Prostate gland (tissue), 2 donors: ENCODE results near the gene CMPK1. TPM values are rescaled to one million over a fixed set of nuclear protein-coding genes. Genes with fewer than 3 reads are reported as not detected.

Source experiments
- DNase-seq: peaks from one replicate; pipeline ENCODE4 v3.0.0-alpha.2; 2019; ENCODE audit warnings: low spot score
- H3K27ac ChIP-seq, 2 donors: fragments of 200-600 bp; sonication (generic); 2 replicates each; pipeline ENCODE4 v1.5.1; 2017 to 2019
- H3K27me3 ChIP-seq: fragments of 200-600 bp; sonication (generic); replicated peaks from 2 replicates; pipeline ENCODE4 v1.5.1; 2019; ENCODE audit not compliant: insufficient read depth
- H3K36me3 ChIP-seq, 2 donors: fragments of 200-600 bp; sonication (generic); 1 replicate in 1 of 2; 2 replicates in 1 of 2; pipeline versions ENCODE4 v1.5.1 to v1.8.1; 2017 to 2019
- H3K4me1 ChIP-seq: fragments of 200-600 bp; sonication (generic); replicated peaks from 2 replicates; pipeline ENCODE4 v1.5.1; 2019
- H3K4me3 ChIP-seq, 2 donors: fragments of 200-600 bp; sonication (generic); 2 replicates each; pipeline ENCODE4 v1.5.1; 2017 to 2019
- H3K9me3 ChIP-seq: fragments of 200-600 bp; sonication (generic); 2 replicates; pipeline ENCODE4 v1.5.1; 2017
- CTCF ChIP-seq, 4 experiments: fragments of 200-600 bp in 2 of 4; fragments of 450-650 bp in 2 of 4; sonication (generic) in 2 of 4; IDR thresholded peaks; 1 replicate in 3 of 4; 2 replicates in 1 of 4; pipeline ENCODE4 v1.5.1; 2016 to 2019; ENCODE audit warnings: antibody characterized with exemption in 4 of 4, mild to moderate bottlenecking in 2 of 4, moderate library complexity in 2 of 4
- POLR2A ChIP-seq: fragments of 450-650 bp; IDR thresholded peaks from one replicate; pipeline ENCODE4 v1.6.1; 2016; ENCODE audit warnings: antibody characterized with exemption, mild to moderate bottlenecking
- POLR2AphosphoS5 ChIP-seq: sonication (generic); formaldehyde crosslinking; IDR thresholded peaks from one replicate; pipeline ENCODE4 v1.6.1; 2017; ENCODE audit warnings: antibody characterized with exemption
- WGBS: methylation state at CpG from one replicate; pipeline ENCODE4 v1.1.5; 2018; 5-methylcytosine and 5-hydroxymethylcytosine counted together
- intact Hi-C: fragments of 100-400 bp; cut with DNase I; formaldehyde crosslinking; loops from one replicate; pipeline ENCODE4 v1.14.2; 2022
- total RNA-seq, 2 donors: library from RNA; depleted of rRNA; stranded (reverse); fragments of >200 nt; gene quantifications; one replicate each; pipeline ENCODE4 v1.1.0, GENCODE V29; 2016

The CMPK1 gene
- total RNA-seq, 2 donors from 2014 or later, result 54.9 to 152 TPM

GRCh38 chr1:47361380-47361779, 27.8 kb downstream of the CMPK1 start:
- 83% methylated on average over 3 of the region's 3 CpGs for WGBS
- Histone ChIP-seq H3K4me1 (no peaks in the 10 kb centered on the region), H3K27ac (no peak overlapping the region), H3K27me3 (no peaks in the 10 kb centered on the region), H3K36me3 (no peaks in the 10 kb centered on the region), H3K9me3 (no peaks in the 10 kb centered on the region), H3K4me3 (no peak overlapping the region)
- no peak for TF ChIP-seq POLR2A
- TF ChIP-seq POLR2AphosphoS5, result no peak
- no peak for TF ChIP-seq CTCF (IDR thresholded peaks at IDR 0.05)
- intact Hi-C loops, result no loop called here
- DNase-seq, result no peak

GRCh38 chr1:47362828-47363227, 29.2 kb downstream of the CMPK1 start:
- no peaks in the 10 kb centered on the region for H3K4me1 ChIP-seq
- intact Hi-C loops, result no loop called here
- H3K27ac ChIP-seq, result no peak overlapping the region
- 100% methylated on average over 1 of the region's 1 CpG for WGBS
- no peaks in the 10 kb centered on the region for H3K27me3 ChIP-seq
- no peak for TF ChIP-seq POLR2A
- no peak for TF ChIP-seq CTCF (IDR thresholded peaks at IDR 0.05)
- no peak for TF ChIP-seq POLR2AphosphoS5
- DNase-seq, result no peak
- H3K4me3 ChIP-seq, result no peak overlapping the region
- H3K9me3 ChIP-seq, result no peaks in the 10 kb centered on the region
- no peaks in the 10 kb centered on the region for H3K36me3 ChIP-seq

- no peak for DNase-seq
- TF ChIP-seq CTCF (IDR thresholded peaks at IDR 0.05) (no peak), POLR2AphosphoS5 (no peak), POLR2A (no peak)
Measured at GRCh38 chr1:47367651-47368050, 34.1 kb downstream of the CMPK1 start.

GRCh38 chr1:47371016-47371517, 37.5 kb downstream of the CMPK1 start:
- Histone ChIP-seq H3K4me1 (no peaks in the 10 kb centered on the region), H3K9me3 (no peaks in the 10 kb centered on the region), H3K27ac (no peak overlapping the region), H3K4me3 (no peak overlapping the region), H3K36me3 (peaks cover 0 to 15% of the 10 kb centered on the region in 2 donors), H3K27me3 (no peaks in the 10 kb centered on the region)
- TF ChIP-seq POLR2A (no peak), POLR2AphosphoS5 (no peak), CTCF (IDR thresholded peaks at IDR 0.05) (no peak)
- intact Hi-C loops, result no loop called here
- no peak for DNase-seq

More at GRCh38 chr1:47367651-47368050, 34.1 kb downstream of the CMPK1 start:
- intact Hi-C loops, result no loop called here
- Histone ChIP-seq H3K36me3 (peaks cover 0 to 10% of the 10 kb centered on the region in 2 donors), H3K27ac (no peak overlapping the region), H3K4me3 (no peak overlapping the region), H3K4me1 (no peaks in the 10 kb centered on the region), H3K27me3 (no peaks in the 10 kb centered on the region), H3K9me3 (no peaks in the 10 kb centered on the region)
- WGBS, result 95% methylated on average over 7 of the region's 7 CpGs

GRCh38 chr1:47374501-47374900, 40.9 kb downstream of the CMPK1 start:
- WGBS, result 88% methylated on average over 1 of the region's 1 CpG
- Histone ChIP-seq H3K4me3 (no peak overlapping the region), H3K9me3 (no peaks in the 10 kb centered on the region), H3K36me3 (peaks cover 0 to 8% of the 10 kb centered on the region in 2 donors), H3K27ac (no peak overlapping the region), H3K4me1 (no peaks in the 10 kb centered on the region), H3K27me3 (no peaks in the 10 kb centered on the region)
- DNase-seq, result no peak
- TF ChIP-seq POLR2A (no peak), POLR2AphosphoS5 (no peak), CTCF (IDR thresholded peaks at IDR 0.05) (no peak)
- intact Hi-C loops, result no loop called here
